HG03378 (cell line): ENCODE measurements around the gene SUGCT.
"Not testable (repeated sequence)": the region's sequence is repeated elsewhere in the genome, so short reads cannot be mapped to it uniquely, and the experiment has no call there.

ENCODE experiments used
- ATAC-seq: cut with Tn5 transposase; IDR thresholded peaks from one replicate; pipeline ENCODE4 v1.9.1; 2021; ENCODE audit warnings: mild to moderate bottlenecking, moderate library complexity; ENCODE audit not compliant: unreplicated experiment

Gene SUGCT

DNA sequence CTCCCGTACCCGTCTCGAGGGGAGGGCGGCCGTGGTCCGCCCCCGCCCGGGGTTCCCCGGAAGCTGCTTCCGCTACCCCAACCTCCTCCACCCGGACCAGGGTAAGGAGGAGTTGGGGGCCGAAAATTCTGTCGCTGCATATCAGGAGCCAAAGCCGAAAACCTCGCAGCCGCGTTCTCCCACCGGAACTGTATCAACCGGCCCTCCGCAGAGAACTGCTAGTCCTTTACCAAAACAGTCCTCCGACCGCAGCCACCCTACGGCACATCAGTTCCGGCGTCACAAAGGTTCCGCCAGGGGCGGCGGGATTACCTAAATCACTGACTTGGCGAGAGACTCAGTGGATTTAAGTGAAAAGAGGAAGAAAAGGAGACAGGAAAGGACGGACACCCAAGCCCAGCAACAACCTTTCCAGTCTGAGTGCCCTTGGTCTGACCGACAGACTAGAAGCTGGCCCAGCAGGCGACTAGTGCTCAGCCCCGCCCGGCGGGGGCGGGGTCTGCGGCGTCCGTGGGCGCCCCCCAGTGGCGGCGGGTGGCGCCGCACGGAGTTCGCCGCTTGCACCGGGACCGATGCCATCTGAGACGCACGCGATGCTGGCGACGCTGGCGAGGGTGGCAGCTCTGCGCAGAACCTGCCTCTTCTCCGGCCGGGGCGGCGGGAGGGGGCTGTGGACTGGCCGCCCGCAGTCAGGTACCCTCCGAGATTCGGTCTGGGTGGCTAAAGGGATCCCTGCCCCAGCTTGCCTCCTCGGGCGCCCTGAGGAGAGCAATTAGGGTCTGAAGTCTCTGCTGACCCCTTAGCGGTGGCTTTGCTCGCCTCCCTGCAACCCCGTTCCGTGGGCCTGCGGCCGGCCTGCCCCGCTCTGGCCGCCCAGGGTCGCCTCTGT is at the start of gene SUGCT, which contains the start of gene MPLKIP:
TSS of gene SUGCT (plus strand) at position 578 of the 889 bp plus-strand sequence.
TSS of gene MPLKIP (minus strand) at position 195 of the 889 bp plus-strand sequence. CDS start at position 140, 55 bp downstream.
- ATAC-seq = peak; percentile 92

DNA sequence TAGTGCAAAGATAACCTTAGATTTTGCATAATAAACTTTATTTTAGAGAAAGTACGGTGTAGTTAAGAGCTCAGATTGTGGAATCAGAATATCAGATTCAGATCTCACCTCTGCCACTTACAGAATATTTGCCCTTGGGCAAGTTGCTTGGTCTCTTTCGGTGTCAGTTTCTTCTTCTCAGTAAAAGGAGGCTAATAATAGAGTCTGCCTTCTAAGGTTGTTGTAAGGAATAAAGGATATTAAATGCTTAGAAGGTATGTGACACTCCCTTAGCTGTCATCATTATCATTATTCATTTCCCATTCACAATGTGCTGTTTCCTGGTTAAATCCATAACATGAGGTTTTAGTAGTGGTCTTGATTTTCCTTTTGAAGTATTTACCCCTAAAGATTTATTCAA is 42.6 kb upstream of the SUGCT start:
- no peak for ATAC-seq

GRCh38 chr7:40093631-40094350 is 41.0 kb upstream of the SUGCT start:
- ATAC-seq = no peak

- no peak for ATAC-seq
These were observed 39.6 kb upstream of the SUGCT start for GRCh38 chr7:40095230-40095629.

DNA sequence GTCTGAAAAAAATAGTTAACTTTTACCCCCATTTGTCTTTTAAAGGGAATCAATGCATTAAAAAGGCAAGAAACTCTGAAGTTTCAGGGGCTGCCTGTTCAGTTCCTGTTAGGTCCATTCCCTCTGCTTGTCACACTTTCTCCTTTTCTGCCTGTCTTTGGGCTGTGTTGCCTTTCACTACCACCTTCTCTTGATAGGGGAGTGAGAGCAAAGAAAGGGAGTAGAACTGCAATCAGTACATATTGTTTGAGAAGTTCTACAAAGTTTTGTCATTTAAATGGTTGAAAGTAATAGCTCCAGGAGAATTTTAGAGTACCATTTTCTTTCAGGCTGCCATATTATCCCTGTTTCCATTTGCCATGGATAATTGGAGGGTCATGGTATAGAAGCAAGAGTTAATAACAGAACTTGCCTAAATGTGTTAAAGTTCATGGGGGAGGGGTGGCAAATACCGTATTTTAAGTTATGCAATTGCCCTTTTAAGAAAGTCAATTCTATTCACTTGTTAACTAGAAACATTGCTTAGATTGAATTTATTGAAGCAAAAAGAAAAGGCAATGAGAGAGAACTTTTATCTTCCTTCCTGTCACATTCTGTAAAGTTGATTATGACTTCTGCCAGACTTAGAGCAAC is 39.0 kb upstream of the SUGCT start:
- ATAC-seq = no peak

DNA sequence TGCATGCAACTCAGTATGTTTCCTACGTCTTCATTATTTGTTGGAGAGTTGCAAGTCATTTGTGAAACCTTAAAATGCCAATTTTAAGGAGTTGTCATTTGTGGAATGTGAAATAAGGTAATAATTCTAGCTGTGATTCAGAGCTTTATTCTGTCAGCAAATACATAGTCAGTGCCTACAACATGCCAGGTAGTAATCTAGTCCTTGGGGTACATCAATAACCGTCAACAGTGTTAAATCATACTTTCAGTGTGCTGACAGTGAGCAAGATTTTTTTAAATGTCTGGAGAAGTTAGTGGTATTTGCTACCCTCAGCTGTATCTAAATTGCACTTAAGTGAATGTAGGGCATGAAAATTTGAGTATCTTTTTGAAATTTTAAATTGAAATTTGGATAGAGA is 37.1 kb upstream of the SUGCT start:
- ATAC-seq = no peak

GRCh38 chr7:40098810-40099209 is 36.0 kb upstream of the SUGCT start:
- no peak for ATAC-seq

DNA sequence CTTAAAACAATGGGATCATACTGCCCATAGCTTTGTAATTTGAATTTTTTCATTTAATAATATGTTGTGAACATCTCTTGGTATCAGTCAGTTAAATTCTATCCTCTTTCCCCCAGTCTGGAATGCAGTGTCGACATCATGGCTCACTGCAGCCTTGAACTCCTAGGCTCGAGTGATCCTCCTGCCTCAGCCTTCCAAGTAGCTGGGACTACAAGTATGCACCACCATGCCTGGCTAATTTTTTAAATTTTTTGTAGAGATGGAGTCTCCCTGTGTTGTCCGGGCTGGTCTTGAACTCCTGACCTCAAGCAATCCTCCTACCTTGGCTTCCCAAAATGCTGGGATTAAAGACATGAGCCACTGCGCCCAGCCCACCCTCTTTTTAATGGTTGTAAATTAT is 35.0 kb upstream of the SUGCT start:
- ATAC-seq = no peak

DNA sequence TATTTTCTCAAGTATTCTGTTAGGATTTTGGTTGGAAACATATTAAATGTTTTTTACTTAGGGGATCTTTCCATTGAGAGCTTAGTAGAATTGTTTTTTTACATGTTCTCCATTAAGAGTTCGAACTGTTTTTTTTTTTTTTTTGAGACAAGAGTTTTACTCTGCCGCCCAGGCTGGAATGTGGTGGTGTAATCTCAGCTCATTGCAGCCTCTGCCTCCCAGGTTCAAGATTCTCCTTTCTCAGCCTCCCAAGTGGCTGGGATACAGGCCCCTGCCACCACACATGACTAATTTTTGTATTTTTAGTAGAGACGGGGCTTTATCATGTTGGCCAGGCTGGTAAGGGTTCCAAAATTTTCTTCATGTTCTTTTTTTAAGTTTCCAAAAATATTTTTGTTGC is 33.6 kb upstream of the SUGCT start:
- no peak for ATAC-seq

- ATAC-seq = no peak
These were observed 31.9 kb upstream of the SUGCT start for GRCh38 chr7:40102897-40103296.

DNA sequence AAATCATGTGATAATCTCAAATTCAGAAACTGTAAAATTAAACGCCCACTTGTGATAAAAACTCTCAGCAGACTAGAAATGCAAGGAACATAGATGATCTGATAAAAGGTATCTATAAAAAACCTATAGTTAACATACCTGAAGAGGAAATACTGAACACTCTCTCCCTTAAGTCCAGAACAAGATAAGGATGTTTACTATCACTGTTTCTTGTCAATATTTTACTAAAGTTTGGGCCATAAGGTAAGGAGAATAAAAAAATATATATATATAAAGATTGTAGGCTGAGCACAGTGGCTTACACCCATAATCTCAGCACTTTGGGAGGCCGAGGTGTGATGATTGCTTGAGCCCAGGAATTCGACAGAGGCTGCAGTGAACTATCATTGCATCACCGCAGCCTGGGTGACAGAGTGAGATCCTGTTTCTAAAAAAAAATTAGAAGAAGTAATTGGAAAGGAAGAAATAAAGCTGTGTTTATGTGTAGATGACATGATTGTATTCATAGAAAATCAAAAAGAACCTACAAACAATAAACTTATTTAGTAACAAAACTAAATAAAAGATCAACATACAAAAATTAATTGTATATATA is 28.8 kb upstream of the SUGCT start:
- no peak for ATAC-seq

DNA sequence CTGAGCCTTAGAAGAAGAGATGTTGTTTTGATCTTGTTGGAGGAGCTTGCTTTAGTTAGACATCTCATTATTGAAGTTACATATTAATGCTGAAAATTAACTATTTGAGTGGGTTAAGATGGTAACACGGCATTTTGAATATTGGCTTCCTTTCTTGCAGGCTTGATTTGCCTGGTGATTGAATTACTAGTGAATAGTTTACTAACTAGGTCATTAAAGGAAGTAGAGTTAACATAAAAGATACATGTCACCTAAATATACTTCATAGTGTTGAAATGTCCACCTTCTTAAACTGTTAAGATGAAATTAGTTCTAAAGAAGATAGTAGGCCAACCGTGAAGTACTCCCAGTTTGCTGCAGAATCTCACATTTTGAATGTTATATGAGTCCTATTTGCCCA is 18.9 kb upstream of the SUGCT start:
- no peak for ATAC-seq

GRCh38 chr7:40117199-40117598 is 17.6 kb upstream of the SUGCT start:
- not testable (repeated sequence) for ATAC-seq

- not testable (repeated sequence) for ATAC-seq
These were observed 16.6 kb upstream of the SUGCT start for GRCh38 chr7:40118201-40118600.

GRCh38 chr7:40120020-40120419 is 14.8 kb upstream of the SUGCT start:
- ATAC-seq = no peak

GRCh38 chr7:40122100-40122939 is 12.5 kb upstream of the SUGCT start:
- ATAC-seq = not testable (repeated sequence)

DNA sequence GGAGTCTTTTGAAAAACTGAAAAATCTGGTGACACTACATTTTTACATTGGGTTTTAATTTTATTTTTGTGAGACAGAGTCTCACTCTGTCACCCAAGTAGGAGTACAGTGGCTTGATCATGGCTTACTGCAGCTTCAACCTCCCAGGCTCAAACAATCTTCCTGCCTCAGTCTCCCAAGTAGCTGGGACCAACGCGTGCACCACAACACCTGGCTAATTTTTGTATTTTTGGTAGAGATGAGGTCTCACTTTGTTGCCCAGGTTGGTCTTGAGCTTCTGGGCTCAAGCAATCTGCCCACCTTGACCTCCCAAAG is 11.9 kb upstream of the SUGCT start:
- ATAC-seq = no peak

DNA sequence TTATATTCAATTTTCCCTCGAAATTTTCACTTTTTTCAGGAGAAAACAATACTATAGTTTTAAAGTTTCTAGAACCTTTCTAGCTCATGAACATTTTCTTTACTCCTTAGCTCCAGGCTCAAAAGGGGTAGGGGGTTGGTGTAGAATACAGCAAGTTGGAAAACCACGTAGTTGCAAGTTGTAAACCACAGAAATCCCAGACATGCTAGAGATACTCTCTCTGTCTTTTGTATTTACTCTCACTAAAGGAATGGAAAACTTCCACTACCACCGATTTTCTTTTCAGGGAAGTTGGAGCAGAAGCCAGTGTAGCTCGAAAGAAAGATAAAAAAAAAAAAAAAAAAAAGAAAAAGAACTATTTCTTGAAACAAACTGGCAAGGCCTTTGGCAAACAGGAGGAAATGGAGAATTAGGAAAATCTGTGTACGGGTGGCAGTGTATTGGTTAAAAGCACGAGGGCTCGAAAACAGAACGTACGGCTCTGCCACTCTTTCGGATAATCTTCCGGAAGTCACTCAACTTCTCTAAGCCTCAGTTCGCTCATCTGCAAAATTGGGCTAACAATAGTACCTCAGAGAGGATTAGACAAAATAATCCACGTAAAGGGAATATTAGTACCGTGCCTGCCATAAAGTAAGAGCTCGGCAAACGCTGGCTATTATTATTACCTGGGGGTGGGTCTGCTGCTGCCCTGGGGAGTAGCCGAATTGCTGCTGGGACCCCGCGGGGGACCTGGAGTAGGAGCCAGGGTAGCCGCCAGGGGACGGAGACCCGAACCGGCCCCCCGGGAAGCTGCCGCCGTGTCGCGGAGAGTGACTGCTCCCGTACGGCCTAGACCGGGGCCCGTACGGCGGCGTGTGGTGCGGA is 1.0 kb upstream of the SUGCT start:
- ATAC-seq = peak; percentile 14

GRCh38 chr7:40135317-40135610 is 459 bp downstream of the SUGCT start:
- no peak for ATAC-seq

DNA sequence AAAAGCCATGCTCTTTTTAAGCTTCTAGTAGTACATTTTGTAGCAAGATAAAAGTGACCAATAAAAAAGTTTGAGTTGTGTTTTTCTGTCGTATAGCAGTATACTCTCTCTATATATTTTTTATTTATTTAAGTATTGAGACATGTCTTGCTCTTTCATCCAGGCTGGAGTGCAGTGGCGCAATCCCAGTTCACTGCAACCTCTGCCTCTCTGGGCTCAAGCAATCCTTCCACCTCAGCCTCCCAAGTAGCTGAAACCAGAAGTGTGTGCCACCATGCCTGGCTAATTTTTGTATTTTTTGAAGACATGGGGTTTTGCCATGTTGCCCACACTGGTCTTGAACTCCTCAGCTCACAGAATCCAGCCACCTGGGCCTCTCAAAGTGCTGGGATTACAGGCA is 2.8 kb downstream of the SUGCT start:
- no peak for ATAC-seq
